ENCODE results near the gene MZT2B.

DNA sequence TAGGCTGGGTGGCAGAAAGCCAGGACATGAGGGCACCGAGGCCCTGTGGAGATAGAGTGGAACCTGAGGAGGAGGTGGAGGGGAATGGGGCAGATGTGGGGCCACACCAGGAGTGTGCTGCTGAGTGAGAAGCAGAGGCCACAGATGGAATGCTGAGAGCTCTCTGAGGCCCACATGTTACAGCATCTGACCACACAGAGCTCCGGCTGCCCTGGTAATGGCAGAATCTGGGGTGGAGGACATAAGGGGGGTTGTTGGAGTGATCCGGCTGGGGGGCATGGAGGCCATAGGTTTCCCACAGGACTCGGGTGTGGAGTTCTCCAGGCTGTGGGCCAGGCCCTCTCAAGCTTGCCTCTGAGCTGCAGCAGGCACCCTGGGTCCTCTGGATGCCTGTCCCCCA is 3.8 kb downstream of the MZT2B start:
- TF ChIP-seq RARB (CRISPR knock-in tag; IDR thresholded peaks at IDR 0.05) (no peak), ISL1 (CRISPR knock-in tag; IDR thresholded peaks at IDR 0.05) (no peak), ZFP3 (CRISPR knock-in tag; IDR thresholded peaks at IDR 0.05) (no peak), PATZ1 (CRISPR knock-in tag; IDR thresholded peaks at IDR 0.05; ENCODE audit: borderline replicate concordance) (no peak)

All from SK-N-SH treated with all-trans-retinoic acid at 6 μM for 48 hours (cell line).